Right atrium auricular region (tissue), 2 donors: ENCODE results near the gene CPS1. TPM values are rescaled to one million over a fixed set of nuclear protein-coding genes. Genes with fewer than 3 reads are reported as not detected.

Experiments
- DNase-seq: peaks from one replicate; pipeline ENCODE4 v3.0.0-alpha.2; 2019; ENCODE audit warnings: low spot score
- H3K27ac ChIP-seq, 2 donors: fragments of 200-600 bp; sonication (generic); 1 replicate in 1 of 2; 2 replicates in 1 of 2; pipeline ENCODE4 v1.5.1; 2016 to 2019
- H3K27me3 ChIP-seq, 2 donors: fragments of 200-600 bp; sonication (generic); one replicate each; pipeline versions ENCODE4 v1.5.1 to v1.6.0; 2017 to 2019
- H3K36me3 ChIP-seq: fragments of 200-600 bp; sonication (generic); one replicate; pipeline ENCODE4 v1.5.1; 2016
- H3K4me1 ChIP-seq, 2 donors: fragments of 200-600 bp; sonication (generic); one replicate each; pipeline versions ENCODE4 v1.5.1 to v1.6.0; 2017 to 2019
- H3K4me3 ChIP-seq, 2 donors: fragments of 200-600 bp; sonication (generic); 1 replicate in 1 of 2; 2 replicates in 1 of 2; pipeline ENCODE4 v1.5.1; 2017 to 2019; ENCODE audit warnings: mild to moderate bottlenecking in 1 of 2, moderate library complexity in 1 of 2
- H3K9me3 ChIP-seq, 2 donors: fragments of 200-600 bp; sonication (generic); one replicate each; pipeline ENCODE4 v1.5.1; 2019
- total RNA-seq, 2 donors: library from RNA; depleted of rRNA; stranded (reverse); fragments of >200 nt; gene quantifications; one replicate each; pipeline ENCODE4 v1.1.0, GENCODE V29; 2016
- TF ChIP-seq, protein P1 (sequence below), 2 donors: fragments of 200-600 bp; sonication (generic); IDR thresholded peaks; one replicate each; pipeline ENCODE4 v1.5.1; 2019; ENCODE audit warnings: antibody characterized with exemption in 2 of 2

Gene CPS1
- 1 to 10 TPM; 1.9 to 2.2 TPM for total RNA-seq

DNA sequence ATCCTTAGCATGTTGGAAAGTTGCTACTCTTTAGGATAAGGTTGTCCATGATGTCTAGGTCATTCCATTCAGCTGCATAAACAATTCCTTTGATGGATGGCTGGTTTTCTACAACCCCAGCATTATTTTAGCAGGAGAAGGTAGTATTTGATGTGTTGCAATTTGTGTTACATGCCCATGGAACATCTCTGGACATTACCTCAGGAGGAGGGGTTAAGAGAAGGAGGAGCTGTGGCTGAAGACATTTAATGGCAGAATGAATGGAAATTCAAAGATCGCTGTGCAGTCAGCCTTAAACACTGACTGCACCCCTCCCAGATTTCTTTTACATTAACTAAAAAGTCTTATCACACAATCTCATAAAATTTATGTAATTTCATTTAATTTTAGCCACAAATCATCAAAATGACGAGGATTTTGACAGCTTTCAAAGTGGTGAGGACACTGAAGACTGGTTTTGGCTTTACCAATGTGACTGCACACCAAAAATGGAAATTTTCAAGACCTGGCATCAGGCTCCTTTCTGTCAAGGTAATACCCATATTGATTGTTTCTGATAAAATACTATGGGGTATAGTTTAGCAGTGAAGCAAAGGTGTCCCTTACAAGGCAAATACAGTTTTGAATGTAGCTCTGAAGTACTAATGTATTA, at the start of gene CPS1:
CPS1 (plus strand) TSS at position 271 of the 652 bp plus-strand sequence; CDS start at position 406, 135 bp downstream.
- Histone ChIP-seq H3K36me3 (no peaks in the 10 kb centered on the region), H3K27me3 (no peaks in the 10 kb centered on the region), H3K4me3 (no peak within 1 kb of the TSS), H3K9me3 (no peaks in the 10 kb centered on the region), H3K27ac (no peak within 1 kb of the TSS), H3K4me1 (no peaks in the 10 kb centered on the region)
- DNase-seq, result no peak
- TF ChIP-seq, protein P1, sequence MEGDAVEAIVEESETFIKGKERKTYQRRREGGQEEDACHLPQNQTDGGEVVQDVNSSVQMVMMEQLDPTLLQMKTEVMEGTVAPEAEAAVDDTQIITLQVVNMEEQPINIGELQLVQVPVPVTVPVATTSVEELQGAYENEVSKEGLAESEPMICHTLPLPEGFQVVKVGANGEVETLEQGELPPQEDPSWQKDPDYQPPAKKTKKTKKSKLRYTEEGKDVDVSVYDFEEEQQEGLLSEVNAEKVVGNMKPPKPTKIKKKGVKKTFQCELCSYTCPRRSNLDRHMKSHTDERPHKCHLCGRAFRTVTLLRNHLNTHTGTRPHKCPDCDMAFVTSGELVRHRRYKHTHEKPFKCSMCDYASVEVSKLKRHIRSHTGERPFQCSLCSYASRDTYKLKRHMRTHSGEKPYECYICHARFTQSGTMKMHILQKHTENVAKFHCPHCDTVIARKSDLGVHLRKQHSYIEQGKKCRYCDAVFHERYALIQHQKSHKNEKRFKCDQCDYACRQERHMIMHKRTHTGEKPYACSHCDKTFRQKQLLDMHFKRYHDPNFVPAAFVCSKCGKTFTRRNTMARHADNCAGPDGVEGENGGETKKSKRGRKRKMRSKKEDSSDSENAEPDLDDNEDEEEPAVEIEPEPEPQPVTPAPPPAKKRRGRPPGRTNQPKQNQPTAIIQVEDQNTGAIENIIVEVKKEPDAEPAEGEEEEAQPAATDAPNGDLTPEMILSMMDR (IDR thresholded peaks at IDR 0.05), result no peak

GRCh38 chr2:210515911-210516310, 40.5 kb upstream of the CPS1 start:
- H3K9me3 ChIP-seq, result peaks cover 0 to 19% of the 10 kb centered on the region in 2 donors
- H3K36me3 ChIP-seq, result no peaks in the 10 kb centered on the region
- H3K4me1 ChIP-seq, result no peaks in the 10 kb centered on the region
- no peak overlapping the region for H3K27ac ChIP-seq
- DNase-seq, result no peak
- TF ChIP-seq, protein P1 (IDR thresholded peaks at IDR 0.05), result no peak
- no peak overlapping the region for H3K4me3 ChIP-seq
- H3K27me3 ChIP-seq, result no peaks in the 10 kb centered on the region

- no peak overlapping the region for H3K27ac ChIP-seq
- H3K4me3 ChIP-seq, result no peak overlapping the region
- no peaks in the 10 kb centered on the region for H3K27me3 ChIP-seq
- no peaks in the 10 kb centered on the region for H3K36me3 ChIP-seq
- H3K4me1 ChIP-seq, result no peaks in the 10 kb centered on the region
- H3K9me3 ChIP-seq, result peaks cover 0 to 14% of the 10 kb centered on the region in 2 donors
- DNase-seq, result no peak
- TF ChIP-seq, protein P1 (IDR thresholded peaks at IDR 0.05), result no peak
Observed at GRCh38 chr2:210517264-210517663, 39.1 kb upstream of the CPS1 start.

DNA sequence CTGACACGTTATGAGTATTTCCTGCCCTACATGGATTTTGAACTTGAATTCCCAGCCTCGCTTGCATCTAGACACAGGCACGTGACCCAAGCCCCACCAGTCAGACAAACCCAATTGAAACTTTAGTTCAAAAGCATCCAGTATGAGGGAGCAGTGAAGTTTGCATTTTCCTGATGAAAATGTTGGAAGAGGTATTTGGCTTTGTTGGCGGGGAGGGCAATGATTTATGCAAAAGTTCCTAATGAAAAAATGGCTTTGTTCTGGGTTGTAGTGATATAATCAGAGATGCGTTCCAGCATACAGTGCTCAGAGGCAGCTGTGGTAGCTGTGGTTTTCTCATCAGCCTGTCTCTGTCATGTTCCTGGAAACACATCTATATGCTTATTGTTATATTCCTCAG, 36.8 kb upstream of the CPS1 start:
- Histone ChIP-seq H3K4me3 (no peak overlapping the region), H3K4me1 (no peaks in the 10 kb centered on the region), H3K27ac (no peak overlapping the region), H3K9me3 (no peaks in the 10 kb centered on the region), H3K36me3 (no peaks in the 10 kb centered on the region), H3K27me3 (no peaks in the 10 kb centered on the region)
- TF ChIP-seq, protein P1 (IDR thresholded peaks at IDR 0.05), result no peak
- DNase-seq, result no peak

- Histone ChIP-seq H3K9me3 (no peaks in the 10 kb centered on the region), H3K4me3 (no peak overlapping the region), H3K36me3 (no peaks in the 10 kb centered on the region), H3K27me3 (no peaks in the 10 kb centered on the region), H3K27ac (no peak overlapping the region), H3K4me1 (no peaks in the 10 kb centered on the region)
- no peak for DNase-seq
- TF ChIP-seq, protein P1 (IDR thresholded peaks at IDR 0.05), result no peak
Observed at GRCh38 chr2:210522399-210522798, 34.0 kb upstream of the CPS1 start.
